Effector memory CD4-positive, alpha-beta T cell (primary cell): ENCODE results near the gene KRTAP9-9.
"Not testable (repeated sequence)": the region's sequence is repeated elsewhere in the genome, so short reads cannot be mapped to it uniquely, and the experiment has no call there.

Experiments
- DNase-seq, 3 donors: peaks; one replicate each; pipeline ENCODE4 v3.0.0-alpha.2; 2020
- H3K27ac ChIP-seq: 2 replicates; pipeline ENCODE4 v1.7.0; 2013; ENCODE audit warnings: mild to moderate bottlenecking, low read length, moderate library complexity; ENCODE audit not compliant: insufficient read depth, poor library complexity, severe bottlenecking
- H3K27me3 ChIP-seq: replicated peaks from 2 replicates; pipeline ENCODE4 v1.7.0; 2013; ENCODE audit warnings: mild to moderate bottlenecking, low read length; ENCODE audit not compliant: insufficient read depth, control insufficient read depth, poor library complexity, severe bottlenecking
- H3K36me3 ChIP-seq: 2 replicates; pipeline ENCODE4 v1.7.0; 2013; ENCODE audit warnings: mild to moderate bottlenecking, low read length, moderate library complexity; ENCODE audit not compliant: control insufficient read depth, insufficient read depth
- H3K4me1 ChIP-seq: 2 replicates; pipeline ENCODE4 v1.7.0; 2013; ENCODE audit warnings: low read length, mild to moderate bottlenecking; ENCODE audit not compliant: control insufficient read depth, insufficient read depth, poor library complexity, severe bottlenecking
- H3K4me3 ChIP-seq: 2 replicates; pipeline ENCODE4 v1.7.0; 2013; ENCODE audit warnings: low read length, low read depth, mild to moderate bottlenecking; ENCODE audit not compliant: insufficient read depth, poor library complexity, severe bottlenecking
- H3K9me3 ChIP-seq: 2 replicates; pipeline ENCODE4 v1.7.0; 2013; ENCODE audit warnings: mild to moderate bottlenecking, low read length, moderate library complexity; ENCODE audit not compliant: control insufficient read depth
- total RNA-seq, 3 donors: gene quantifications; one replicate each; lab custom pipeline; 2026; lab: John Stamatoyannopoulos, UW

KRTAP9-9 gene
- total RNA-seq = 0 reads per million in 3 donors

- not testable (repeated sequence) for H3K9me3 ChIP-seq, H3K4me3 ChIP-seq, H3K27me3 ChIP-seq, DNase-seq, H3K36me3 ChIP-seq, H3K4me1 ChIP-seq, H3K27ac ChIP-seq
Observed at GRCh38 chr17:41255381-41256290, at the start of gene KRTAP9-9. Gene KRTAP9-9, plus strand, starts transcription at chr17:41255384.

- DNase-seq = no peak
- no peak overlapping the region for H3K27ac ChIP-seq
- H3K36me3 ChIP-seq = no peaks in the 10 kb centered on the region
Observed at GRCh38 chr17:41211845-41212466, 43.2 kb upstream of the KRTAP9-9 start.

GRCh38 chr17:41212524-41213169, 42.5 kb upstream of the KRTAP9-9 start:
- Histone ChIP-seq H3K4me3 (no peak overlapping the region), H3K4me1 (no peaks in the 10 kb centered on the region), H3K27me3 (no peaks in the 10 kb centered on the region), H3K9me3 (no peaks in the 10 kb centered on the region), H3K27ac (no peak overlapping the region), H3K36me3 (no peaks in the 10 kb centered on the region)
- DNase-seq = no peak

More at GRCh38 chr17:41211845-41212466, 43.2 kb upstream of the KRTAP9-9 start:
- no peak overlapping the region for H3K4me3 ChIP-seq
- no peaks in the 10 kb centered on the region for H3K4me1 ChIP-seq
- H3K9me3 ChIP-seq = no peaks in the 10 kb centered on the region
- no peaks in the 10 kb centered on the region for H3K27me3 ChIP-seq

GRCh38 chr17:41215681-41216080, 39.5 kb upstream of the KRTAP9-9 start:
- Histone ChIP-seq H3K27me3 (no peaks in the 10 kb centered on the region), H3K27ac (no peak overlapping the region), H3K4me1 (no peaks in the 10 kb centered on the region), H3K9me3 (no peaks in the 10 kb centered on the region), H3K4me3 (no peak overlapping the region), H3K36me3 (no peaks in the 10 kb centered on the region)
- no peak for DNase-seq

- Histone ChIP-seq H3K4me1 (no peaks in the 10 kb centered on the region), H3K4me3 (no peak overlapping the region), H3K9me3 (no peaks in the 10 kb centered on the region), H3K27me3 (no peaks in the 10 kb centered on the region), H3K36me3 (no peaks in the 10 kb centered on the region), H3K27ac (no peak overlapping the region)
- DNase-seq = no peak
Observed at GRCh38 chr17:41223821-41224220, 31.4 kb upstream of the KRTAP9-9 start.

- no peaks in the 10 kb centered on the region for H3K9me3 ChIP-seq
- no peak overlapping the region for H3K27ac ChIP-seq
- no peak overlapping the region for H3K4me3 ChIP-seq
- DNase-seq = no peak
- no peaks in the 10 kb centered on the region for H3K27me3 ChIP-seq
- H3K36me3 ChIP-seq = no peaks in the 10 kb centered on the region
- no peaks in the 10 kb centered on the region for H3K4me1 ChIP-seq
Observed at GRCh38 chr17:41226051-41226450, 29.1 kb upstream of the KRTAP9-9 start.

GRCh38 chr17:41226598-41227095, 28.5 kb upstream of the KRTAP9-9 start, which contains the start of gene KRTAP9-2:
Gene KRTAP9-2, plus strand, starts transcription at chr17:41226648. Its CDS starts 7 bp downstream, at chr17:41226655.
- not testable (repeated sequence) for H3K27ac ChIP-seq

GRCh38 chr17:41230094-41230493, 25.1 kb upstream of the KRTAP9-9 start:
- Histone ChIP-seq H3K4me1 (no peaks in the 10 kb centered on the region), H3K36me3 (no peaks in the 10 kb centered on the region), H3K9me3 (no peaks in the 10 kb centered on the region), H3K27me3 (no peaks in the 10 kb centered on the region), H3K4me3 (no peak overlapping the region), H3K27ac (no peak overlapping the region)
- DNase-seq = no peak

More at GRCh38 chr17:41226598-41227095, 28.5 kb upstream of the KRTAP9-9 start, which contains the start of gene KRTAP9-2:
- not testable (repeated sequence) for H3K4me3 ChIP-seq, H3K4me1 ChIP-seq, H3K36me3 ChIP-seq, H3K9me3 ChIP-seq, DNase-seq, H3K27me3 ChIP-seq

GRCh38 chr17:41231731-41232130, 23.5 kb upstream of the KRTAP9-9 start:
- no peaks in the 10 kb centered on the region for H3K36me3 ChIP-seq
- no peak for DNase-seq
- no peaks in the 10 kb centered on the region for H3K4me1 ChIP-seq
- H3K27ac ChIP-seq = no peak overlapping the region
- H3K4me3 ChIP-seq = no peak overlapping the region
- H3K9me3 ChIP-seq = no peaks in the 10 kb centered on the region
- H3K27me3 ChIP-seq = no peaks in the 10 kb centered on the region
